ENCODE results near the gene IRF2BPL. TPM values are rescaled to one million over a fixed set of nuclear protein-coding genes. Genes with fewer than 3 reads are reported as not detected.

IRF2BPL gene
- total and polyA plus RNA-seq, 9 of the 15 experiments (the other 6 are each of a cell fraction or from before 2014, with no cell fraction given) = 0.52 to 21.6 (median 2.5) TPM

DNA sequence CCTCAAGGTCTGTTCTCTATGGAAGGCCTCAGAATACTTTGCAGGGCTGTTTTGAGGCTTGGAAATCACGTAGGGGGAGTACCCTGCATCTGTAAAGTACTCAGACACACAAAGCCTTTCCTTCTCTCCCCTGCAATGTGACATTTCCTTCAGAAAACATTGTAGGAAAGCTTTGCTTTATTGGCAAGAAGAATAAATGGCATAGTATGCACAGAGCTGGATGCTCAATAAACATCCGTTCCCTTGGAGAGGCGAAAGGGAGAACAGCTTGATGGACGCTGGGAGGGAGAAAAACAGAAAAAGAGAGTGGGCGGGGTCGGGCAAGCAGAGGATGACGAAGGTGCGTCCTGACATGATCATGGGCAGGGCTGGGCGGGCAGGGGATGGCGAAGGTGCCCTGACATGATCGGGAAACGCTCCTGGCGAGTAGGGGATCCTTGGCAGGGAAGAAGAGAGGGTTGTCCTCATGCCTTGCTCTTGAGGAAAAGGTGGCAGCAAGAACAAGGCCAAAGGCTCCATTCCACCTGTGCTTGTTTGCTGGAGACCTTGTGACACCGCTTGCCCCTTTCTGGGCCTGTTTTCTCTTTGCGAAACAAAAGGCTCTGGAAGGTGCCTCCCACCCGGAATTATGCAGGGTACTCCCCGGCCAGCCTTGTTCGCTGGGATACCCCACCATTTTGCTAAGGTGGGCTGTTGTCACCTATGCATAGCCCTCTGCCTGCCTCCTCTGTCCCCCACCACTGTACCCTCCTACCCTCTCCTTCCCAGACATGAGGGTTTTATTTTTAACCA, 21.1 kb downstream of the IRF2BPL start:
- no peak overlapping the region for H3K9ac ChIP-seq (ENCODE audit: insufficient read depth in 1 of 2, low read depth in 2 of 2, low read length in 2 of 2)
- in situ Hi-C loops (cut with MboI) (no loop called here), intact Hi-C loops (cut with micrococcal nuclease) (no loop called here)
- no peak overlapping the region for H3K27ac ChIP-seq (ENCODE audit: extremely low read depth, low read depth, low read length)
- BruUV-seq (replicated peaks) = no TSS peak
- H3K36me3 ChIP-seq (ENCODE audit: control insufficient read depth, insufficient read depth, low read length) = no peaks in the 10 kb centered on the region
- TF ChIP-seq ZBTB8A (IDR thresholded peaks at IDR 0.05; ENCODE audit: partially characterized antibody) (no peak), ZNF780A (CRISPR knock-in tag; IDR thresholded peaks at IDR 0.05) (no peak), HDAC2 (IDR thresholded peaks at IDR 0.05) (no peak), HMG20A (CRISPR knock-in tag; conservative IDR thresholded peaks at IDR 0.05) (no peak), ATF7 (IDR thresholded peaks at IDR 0.05) (no peak), ZNF644 (tag; IDR thresholded peaks at IDR 0.05; ENCODE audit: low read depth) (no peak), HOXB6 (CRISPR knock-in tag; IDR thresholded peaks at IDR 0.05; ENCODE audit: borderline replicate concordance) (no peak), PCBP1 (IDR thresholded peaks at IDR 0.05; ENCODE audit: low read depth, low read length, poor library complexity, severe bottlenecking) (no peak), IFI16 (CRISPR knock-in tag; IDR thresholded peaks at IDR 0.05) (no peak), RBFOX2 (IDR thresholded peaks at IDR 0.05; ENCODE audit: low read depth, low read length) (no peak), ZNF165 (CRISPR knock-in tag; IDR thresholded peaks at IDR 0.05; ENCODE audit: borderline replicate concordance) (no peak), ZSCAN29 (IDR thresholded peaks at IDR 0.05) (no peak), PTTG1 (tag; IDR thresholded peaks at IDR 0.05; ENCODE audit: low read depth) (no peak), MCM7 (IDR thresholded peaks at IDR 0.05) (no peak), TRIM24 (IDR thresholded peaks at IDR 0.05) (no peak)
- TF ChIP-seq, protein P1, sequence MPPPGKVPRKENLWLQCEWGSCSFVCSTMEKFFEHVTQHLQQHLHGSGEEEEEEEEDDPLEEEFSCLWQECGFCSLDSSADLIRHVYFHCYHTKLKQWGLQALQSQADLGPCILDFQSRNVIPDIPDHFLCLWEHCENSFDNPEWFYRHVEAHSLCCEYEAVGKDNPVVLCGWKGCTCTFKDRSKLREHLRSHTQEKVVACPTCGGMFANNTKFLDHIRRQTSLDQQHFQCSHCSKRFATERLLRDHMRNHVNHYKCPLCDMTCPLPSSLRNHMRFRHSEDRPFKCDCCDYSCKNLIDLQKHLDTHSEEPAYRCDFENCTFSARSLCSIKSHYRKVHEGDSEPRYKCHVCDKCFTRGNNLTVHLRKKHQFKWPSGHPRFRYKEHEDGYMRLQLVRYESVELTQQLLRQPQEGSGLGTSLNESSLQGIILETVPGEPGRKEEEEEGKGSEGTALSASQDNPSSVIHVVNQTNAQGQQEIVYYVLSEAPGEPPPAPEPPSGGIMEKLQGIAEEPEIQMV (tag; conservative IDR thresholded peaks at IDR 0.05; ENCODE audit: low read depth) = no peak
- TF ChIP-seq, protein P2, sequence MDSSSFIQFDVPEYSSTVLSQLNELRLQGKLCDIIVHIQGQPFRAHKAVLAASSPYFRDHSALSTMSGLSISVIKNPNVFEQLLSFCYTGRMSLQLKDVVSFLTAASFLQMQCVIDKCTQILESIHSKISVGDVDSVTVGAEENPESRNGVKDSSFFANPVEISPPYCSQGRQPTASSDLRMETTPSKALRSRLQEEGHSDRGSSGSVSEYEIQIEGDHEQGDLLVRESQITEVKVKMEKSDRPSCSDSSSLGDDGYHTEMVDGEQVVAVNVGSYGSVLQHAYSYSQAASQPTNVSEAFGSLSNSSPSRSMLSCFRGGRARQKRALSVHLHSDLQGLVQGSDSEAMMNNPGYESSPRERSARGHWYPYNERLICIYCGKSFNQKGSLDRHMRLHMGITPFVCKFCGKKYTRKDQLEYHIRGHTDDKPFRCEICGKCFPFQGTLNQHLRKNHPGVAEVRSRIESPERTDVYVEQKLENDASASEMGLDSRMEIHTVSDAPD (CRISPR knock-in tag; IDR thresholded peaks at IDR 0.05) = no peak
- CTCF ChIA-PET (ENCODE audit: low intra/inter-chr PET ratio) = no interaction called here
- FAIRE-seq (no peak), DNase-seq (ENCODE audit: extremely low read depth in 1 of 4, low spot score in 3 of 4) (no peak), ATAC-seq (no peak)
- 28% methylated on average over 10 of the region's 18 CpGs for WGBS (ENCODE audit: insufficient coverage, low coverage, missing lambda C conversion rate)
- H3K27me3 ChIP-seq (ENCODE audit: control insufficient read depth in 2 of 2, insufficient read depth in 2 of 2, low read length in 2 of 2) = no peaks in the 10 kb centered on the region; a peak in 1 of 5 replicates
- no peaks in the 10 kb centered on the region for H3K9me3 ChIP-seq (replicated peaks; ENCODE audit: control insufficient read depth, insufficient read depth, low read depth, low read length)
- H2AFZ ChIP-seq (ENCODE audit: low read depth, low read length) = no peak overlapping the region
- no peaks in the 10 kb centered on the region for H4K20me1 ChIP-seq (replicated peaks; ENCODE audit: control insufficient read depth, insufficient read depth, low read length)
- H3K4me1 ChIP-seq (replicated peaks in 1 of 2; ENCODE audit: control insufficient read depth in 2 of 2, insufficient read depth in 2 of 2, low read length in 2 of 2) = peaks cover 0 to 7% of the 10 kb centered on the region in 2 experiments; a peak in 2 of 5 replicates
- no peak overlapping the region for H3K4me2 ChIP-seq (ENCODE audit: insufficient read depth, low read length)
- POLR2A ChIA-PET = no interaction called here
- no peaks in the 10 kb centered on the region for H3K9me1 ChIP-seq (ENCODE audit: control insufficient read depth, insufficient read depth, low read length)
- no peaks in the 10 kb centered on the region for H3K79me2 ChIP-seq (ENCODE audit: control insufficient read depth, insufficient read depth, low read length)
- H3K4me3 ChIP-seq = no peak overlapping the region

All from K562 (cell line).